AG09319 (cell line): ENCODE results near the gene VPS13C.

Source experiments
- DNase-seq: peaks from one replicate; pipeline ENCODE4 v3.0.0-alpha.2; 2010; ENCODE audit warnings: low read depth; ENCODE audit errors: extremely low read depth
- TF ChIP-seq, protein P1 (sequence below): IDR thresholded peaks from 2 replicates; pipeline ENCODE4 v1.5.1; 2011; ENCODE audit warnings: low read depth, mild to moderate bottlenecking, inconsistent platforms, low read length, moderate library complexity

The VPS13C gene

DNA sequence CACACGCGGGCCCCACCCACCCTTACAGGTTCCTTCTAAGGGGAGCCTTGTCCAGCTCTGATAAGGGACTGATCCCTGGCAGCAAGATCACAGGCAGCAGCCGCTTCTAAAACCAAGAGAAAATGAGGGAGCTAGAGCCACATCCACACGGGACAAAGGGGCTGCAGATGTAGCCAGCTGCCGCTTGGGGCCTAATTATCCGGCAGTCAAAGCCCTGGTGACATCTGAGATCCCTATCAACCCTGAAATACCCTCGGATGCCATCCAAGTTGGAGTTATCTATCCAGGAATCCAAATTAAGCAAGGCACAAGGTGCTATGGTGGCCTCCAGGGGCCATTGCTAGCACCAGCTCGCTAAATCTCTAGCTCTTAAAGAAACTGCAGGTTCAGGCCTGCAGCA is 248.3 kb downstream of the VPS13C start:
- TF ChIP-seq, protein P1, sequence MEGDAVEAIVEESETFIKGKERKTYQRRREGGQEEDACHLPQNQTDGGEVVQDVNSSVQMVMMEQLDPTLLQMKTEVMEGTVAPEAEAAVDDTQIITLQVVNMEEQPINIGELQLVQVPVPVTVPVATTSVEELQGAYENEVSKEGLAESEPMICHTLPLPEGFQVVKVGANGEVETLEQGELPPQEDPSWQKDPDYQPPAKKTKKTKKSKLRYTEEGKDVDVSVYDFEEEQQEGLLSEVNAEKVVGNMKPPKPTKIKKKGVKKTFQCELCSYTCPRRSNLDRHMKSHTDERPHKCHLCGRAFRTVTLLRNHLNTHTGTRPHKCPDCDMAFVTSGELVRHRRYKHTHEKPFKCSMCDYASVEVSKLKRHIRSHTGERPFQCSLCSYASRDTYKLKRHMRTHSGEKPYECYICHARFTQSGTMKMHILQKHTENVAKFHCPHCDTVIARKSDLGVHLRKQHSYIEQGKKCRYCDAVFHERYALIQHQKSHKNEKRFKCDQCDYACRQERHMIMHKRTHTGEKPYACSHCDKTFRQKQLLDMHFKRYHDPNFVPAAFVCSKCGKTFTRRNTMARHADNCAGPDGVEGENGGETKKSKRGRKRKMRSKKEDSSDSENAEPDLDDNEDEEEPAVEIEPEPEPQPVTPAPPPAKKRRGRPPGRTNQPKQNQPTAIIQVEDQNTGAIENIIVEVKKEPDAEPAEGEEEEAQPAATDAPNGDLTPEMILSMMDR = no peak
- DNase-seq = no peak

DNA sequence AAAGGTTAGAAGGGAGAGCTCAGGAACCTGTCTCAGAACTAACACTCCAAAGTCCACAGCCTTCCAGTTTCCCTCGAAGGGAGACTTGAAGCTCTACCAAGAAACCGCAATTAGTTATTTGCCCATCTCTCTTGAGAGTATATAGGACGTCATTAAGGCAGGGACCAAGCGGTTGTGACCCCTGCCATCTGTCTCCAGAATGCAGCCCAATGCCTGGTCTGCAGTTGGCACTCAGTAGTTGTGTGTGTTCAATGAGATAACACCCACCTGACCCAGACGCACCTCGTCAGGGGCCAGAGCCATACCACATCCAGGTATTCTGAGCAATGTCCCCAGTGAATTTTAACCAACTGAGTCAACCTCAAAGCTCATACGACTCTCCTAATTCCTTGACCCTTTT is 251.0 kb downstream of the VPS13C start:
- no peak for DNase-seq
- TF ChIP-seq, protein P1 = no peak

DNA sequence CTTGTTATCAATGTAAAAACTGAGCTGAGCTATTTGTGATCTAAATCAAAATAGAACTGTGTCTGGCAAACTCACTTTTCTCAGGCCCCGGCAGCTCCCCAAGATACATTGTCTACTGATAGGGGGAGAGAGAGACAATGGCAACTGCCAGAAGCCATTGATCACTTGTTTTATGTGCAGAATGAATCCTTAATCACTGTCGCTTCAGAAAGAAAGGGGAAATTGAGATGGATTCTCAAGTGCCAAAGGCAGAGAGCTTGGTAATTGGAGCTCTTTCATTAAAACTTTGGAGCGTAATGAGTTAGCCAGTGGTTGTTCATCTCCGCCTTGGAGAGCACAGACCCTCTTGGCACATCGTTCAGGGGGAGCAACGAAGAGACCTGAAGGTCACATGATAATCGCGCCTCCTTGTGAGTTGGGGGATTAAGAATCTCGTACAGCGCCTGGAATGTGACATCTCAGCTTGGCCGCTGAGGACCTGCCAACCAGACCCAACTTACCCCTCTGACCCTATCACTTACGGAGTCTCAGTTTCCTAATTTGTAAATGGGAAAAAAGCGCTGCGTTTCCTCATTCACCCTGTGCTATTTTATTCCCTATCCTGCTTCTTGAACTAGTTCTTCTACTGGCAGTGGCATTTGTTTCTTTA is 252.8 kb downstream of the VPS13C start:
- TF ChIP-seq, protein P1 = no peak
- no peak for DNase-seq
